HEK293T (cell line): Measurements from ENCODE around the gene RNU6-7.

Experiments used
- CTCF ChIA-PET: fragments of 350-600 bp; formaldehyde crosslinking; extraction: SDS; loops from one replicate; lab custom pipeline; 2021; ENCODE audit warnings: antibody characterized with exemption, inconsistent platforms; lab: Yijun Ruan, JAX
- POLR2A ChIA-PET: fragments of 350-600 bp; formaldehyde crosslinking; extraction: SDS; loops from one replicate; lab custom pipeline; 2020; ENCODE audit warnings: antibody characterized with exemption, inconsistent platforms; lab: Yijun Ruan, JAX
- DNase-seq: peaks from one replicate; pipeline ENCODE4 v3.0.0; 2012; ENCODE audit warnings: mixed read lengths; ENCODE audit errors: extremely low spot score
- ARNT ChIP-seq: fragments of 450-650 bp; IDR thresholded peaks from 2 replicates; pipeline ENCODE4 v1.6.1; 2017; ENCODE audit warnings: mild to moderate bottlenecking
- BHLHE40 ChIP-seq: fragments of 450-650 bp; IDR thresholded peaks from 2 replicates; pipeline ENCODE4 v1.6.1; 2016; ENCODE audit warnings: mild to moderate bottlenecking, moderate library complexity, borderline replicate concordance
- CTBP1 ChIP-seq: fragments of 450-650 bp; IDR thresholded peaks from 2 replicates; pipeline ENCODE4 v1.6.1; 2016; ENCODE audit warnings: borderline replicate concordance
- ELF4 ChIP-seq: fragments of 450-650 bp; IDR thresholded peaks from 2 replicates; pipeline ENCODE4 v1.6.1; 2017; ENCODE audit warnings: antibody characterized with exemption
- FOXA1 ChIP-seq: fragments of 450-650 bp; IDR thresholded peaks from 2 replicates; pipeline ENCODE4 v1.6.1; 2016; ENCODE audit warnings: mild to moderate bottlenecking
- FOXK2 ChIP-seq: fragments of 450-650 bp; IDR thresholded peaks from 2 replicates; pipeline ENCODE4 v1.6.1; 2016; ENCODE audit warnings: mild to moderate bottlenecking
- FOXM1 ChIP-seq: fragments of 450-650 bp; IDR thresholded peaks from 2 replicates; pipeline ENCODE4 v1.6.1; 2017; ENCODE audit warnings: mild to moderate bottlenecking, borderline replicate concordance
- HDGF ChIP-seq: fragments of 450-650 bp; IDR thresholded peaks from 2 replicates; pipeline ENCODE4 v1.6.1; 2017; ENCODE audit warnings: antibody characterized with exemption, borderline replicate concordance
- L3MBTL2 ChIP-seq: fragments of 450-650 bp; conservative IDR thresholded peaks from 2 replicates; pipeline ENCODE4 v1.6.1; 2016; ENCODE audit warnings: mild to moderate bottlenecking
- LEF1 ChIP-seq: fragments of 450-650 bp; IDR thresholded peaks from 2 replicates; pipeline ENCODE4 v1.6.1; 2017; ENCODE audit warnings: mild to moderate bottlenecking, borderline replicate concordance
- NFRKB ChIP-seq: fragments of 450-650 bp; IDR thresholded peaks from 2 replicates; pipeline ENCODE4 v1.6.1; 2016; ENCODE audit warnings: mild to moderate bottlenecking, moderate library complexity
- SP1 ChIP-seq: fragments of 450-650 bp; IDR thresholded peaks from 2 replicates; pipeline ENCODE4 v1.6.1; 2017
- SUZ12 ChIP-seq: fragments of 450-650 bp; IDR thresholded peaks from 2 replicates; pipeline ENCODE4 v1.6.1; 2016; ENCODE audit warnings: mild to moderate bottlenecking
- TARDBP ChIP-seq: fragments of 450-650 bp; IDR thresholded peaks from 2 replicates; pipeline ENCODE4 v1.6.1; 2016
- ZNF384 ChIP-seq: fragments of 450-650 bp; IDR thresholded peaks from 2 replicates; pipeline ENCODE4 v1.6.1; 2016
- TF ChIP-seq, protein P1 (sequence below): fragments of 450-650 bp; IDR thresholded peaks from 2 replicates; pipeline ENCODE4 v1.6.1; 2016

Gene RNU6-7

DNA sequence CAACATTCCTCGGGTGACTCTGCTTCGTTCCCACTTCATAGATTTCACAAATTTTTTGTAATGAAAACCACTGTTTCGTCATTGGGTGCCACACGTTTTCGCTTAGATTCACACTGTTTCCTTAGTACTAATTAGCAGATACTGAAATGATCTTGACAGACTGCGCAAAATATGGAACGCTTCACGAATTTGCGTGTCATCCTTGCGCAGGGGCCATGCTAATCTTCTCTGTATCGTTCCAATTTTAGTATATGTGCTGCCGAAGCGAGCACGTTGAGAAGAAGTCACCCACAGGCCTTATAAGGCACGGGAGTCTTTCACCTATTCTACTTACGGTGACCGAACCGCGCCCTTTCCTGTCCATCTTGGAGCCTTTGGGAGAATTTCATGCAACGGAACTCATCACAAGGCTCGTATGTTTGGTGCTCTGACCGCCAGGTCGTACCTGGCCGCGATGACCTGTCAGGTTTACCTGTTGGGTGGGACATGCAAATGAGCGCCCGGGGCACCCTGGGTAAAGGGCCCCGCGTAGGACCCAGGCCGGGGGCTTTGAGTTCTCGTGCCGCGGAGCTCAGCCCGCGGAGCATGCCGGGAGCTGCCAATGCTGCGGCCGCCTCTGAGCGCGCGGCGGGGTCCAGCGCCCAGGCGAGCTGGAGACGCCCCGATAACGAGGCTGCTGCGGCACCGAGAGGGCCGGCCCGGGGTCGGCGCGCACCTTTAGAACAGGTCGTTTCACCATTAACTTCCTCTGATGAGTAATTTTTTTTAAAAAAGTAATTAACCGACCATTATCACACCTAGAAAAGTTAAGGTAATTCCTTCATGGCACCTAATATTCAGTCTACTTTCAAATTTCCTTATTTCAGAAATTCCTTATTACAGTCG lies 1.4 kb downstream of the RNU6-7 start, which contains the start of gene RNU6-8:
Gene RNU6-8 (minus strand): TSS at position 272 of the 885 bp plus-strand sequence.
- ChIA-PET POLR2A (interaction anchor here (0.9 to 2.0 kb wide), 7 partner anchors 9 to 165 kb away, joined by 3 to 14 read pairs (median 4); partner anchors contain the start of gene ARHGAP5), CTCF (no interaction called here)
- no peak for TF ChIP-seq BHLHE40
- no peak for TF ChIP-seq SP1
- TF ChIP-seq L3MBTL2: peak; percentile 69; the same call in 1 of the 2 replicates
- peak; percentile 71; the same call in 1 of the 2 replicates for TF ChIP-seq SUZ12
- no peak for TF ChIP-seq FOXK2
- TF ChIP-seq, protein P1, sequence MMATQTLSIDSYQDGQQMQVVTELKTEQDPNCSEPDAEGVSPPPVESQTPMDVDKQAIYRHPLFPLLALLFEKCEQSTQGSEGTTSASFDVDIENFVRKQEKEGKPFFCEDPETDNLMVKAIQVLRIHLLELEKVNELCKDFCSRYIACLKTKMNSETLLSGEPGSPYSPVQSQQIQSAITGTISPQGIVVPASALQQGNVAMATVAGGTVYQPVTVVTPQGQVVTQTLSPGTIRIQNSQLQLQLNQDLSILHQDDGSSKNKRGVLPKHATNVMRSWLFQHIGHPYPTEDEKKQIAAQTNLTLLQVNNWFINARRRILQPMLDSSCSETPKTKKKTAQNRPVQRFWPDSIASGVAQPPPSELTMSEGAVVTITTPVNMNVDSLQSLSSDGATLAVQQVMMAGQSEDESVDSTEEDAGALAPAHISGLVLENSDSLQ: 0 out of 2 replicates have a peak, but pooled peaks have one; percentile 6
- no peak for TF ChIP-seq TARDBP
- no peak for TF ChIP-seq CTBP1
- no peak for TF ChIP-seq FOXA1
- DNase-seq: peak; percentile 88

DNA sequence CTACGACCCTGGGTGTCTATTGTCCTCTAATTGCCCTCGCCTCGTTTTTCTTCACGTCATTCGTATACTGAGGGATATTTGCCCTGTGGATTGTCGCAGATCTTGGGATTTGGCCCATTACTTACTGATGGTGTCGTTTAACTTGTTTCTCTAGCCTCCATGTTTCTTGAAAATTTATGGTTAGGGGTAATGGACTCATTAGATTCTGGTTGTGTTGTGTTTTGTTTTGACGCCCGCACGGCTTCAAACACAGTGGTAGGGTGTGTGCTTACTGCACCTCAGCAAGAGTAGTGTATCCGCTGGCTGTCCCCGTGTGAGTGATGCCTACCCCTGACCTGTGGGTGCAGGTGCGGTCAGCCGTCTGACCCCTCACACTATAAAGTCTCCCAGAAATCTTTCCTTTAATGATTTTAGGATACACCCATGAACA lies 2.1 kb downstream of the RNU6-7 start:
- ChIA-PET CTCF (no interaction called here), POLR2A (interaction anchor here (0.9 to 2.0 kb wide), 4 partner anchors 8 to 127 kb away, joined by 3 to 14 read pairs (median 6); partner anchors contain the start of gene ARHGAP5)
- DNase-seq: no peak
- TF ChIP-seq LEF1: no peak
- TF ChIP-seq, protein P1: no peak
- no peak for TF ChIP-seq FOXA1
- no peak for TF ChIP-seq TARDBP
- peak; percentile 59; the same call in 1 of the 2 replicates for TF ChIP-seq L3MBTL2
- TF ChIP-seq ELF4: no peak

DNA sequence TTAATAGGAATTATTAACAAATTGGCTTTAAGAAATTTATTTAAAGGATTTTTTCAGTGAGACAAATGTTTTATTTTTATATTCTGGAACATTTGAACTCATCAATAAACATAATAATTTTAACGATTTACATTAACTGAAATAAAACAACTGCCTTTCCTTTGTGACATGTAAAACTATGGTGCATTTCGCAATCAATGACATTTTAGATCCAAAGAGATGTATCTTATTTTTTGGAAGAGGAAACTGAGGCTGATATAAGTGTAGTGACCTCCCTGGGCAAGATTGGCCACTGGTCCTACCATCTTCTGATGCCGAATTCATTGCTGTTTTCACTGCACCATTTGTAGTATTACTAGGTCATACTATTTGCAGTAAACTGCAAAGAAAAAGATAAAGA lies 3.7 kb downstream of the RNU6-7 start:
- no peak for TF ChIP-seq SUZ12
- TF ChIP-seq ARNT: no peak
- TF ChIP-seq SP1: no peak
- no peak for TF ChIP-seq BHLHE40
- TF ChIP-seq L3MBTL2: no peak
- no peak for TF ChIP-seq TARDBP
- TF ChIP-seq CTBP1: no peak
- TF ChIP-seq ZNF384: no peak
- no peak for TF ChIP-seq FOXK2
- TF ChIP-seq NFRKB: no peak
- no peak for TF ChIP-seq FOXA1
- TF ChIP-seq FOXM1: no peak
- no peak for TF ChIP-seq LEF1
- no peak for TF ChIP-seq HDGF
- ChIA-PET CTCF (no interaction called here), POLR2A (no interaction called here)
- no peak for DNase-seq

DNA sequence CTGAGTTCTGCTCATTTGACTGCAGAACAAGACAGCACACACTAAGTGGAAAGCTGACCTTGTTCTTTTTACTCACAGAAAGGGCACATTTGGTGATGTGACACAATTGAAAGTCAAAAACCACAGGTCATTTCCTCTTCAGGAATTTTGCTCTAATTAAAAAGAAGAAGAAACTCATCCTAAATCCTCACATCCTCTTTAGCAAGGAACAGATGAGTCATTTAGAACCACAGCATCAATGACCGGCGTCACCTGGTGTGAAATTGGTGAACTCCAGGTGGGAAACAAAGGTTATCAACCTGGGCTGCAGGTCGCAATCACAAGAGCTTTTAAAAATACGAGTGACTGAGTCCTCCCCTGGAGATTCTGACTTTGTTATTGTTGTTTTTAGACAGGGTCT lies 4.1 kb downstream of the RNU6-7 start:
- ChIA-PET POLR2A (interaction anchor here (1.5 kb wide), 1 partner anchor 129 kb away, joined by 4 read pairs; no protein-coding TSS in a partner anchor), CTCF (no interaction called here)
- no peak for TF ChIP-seq ARNT
- TF ChIP-seq ELF4: no peak
- TF ChIP-seq, protein P1: no peak
- no peak for TF ChIP-seq LEF1
- no peak for TF ChIP-seq CTBP1
- no peak for TF ChIP-seq SP1
- no peak for DNase-seq

DNA sequence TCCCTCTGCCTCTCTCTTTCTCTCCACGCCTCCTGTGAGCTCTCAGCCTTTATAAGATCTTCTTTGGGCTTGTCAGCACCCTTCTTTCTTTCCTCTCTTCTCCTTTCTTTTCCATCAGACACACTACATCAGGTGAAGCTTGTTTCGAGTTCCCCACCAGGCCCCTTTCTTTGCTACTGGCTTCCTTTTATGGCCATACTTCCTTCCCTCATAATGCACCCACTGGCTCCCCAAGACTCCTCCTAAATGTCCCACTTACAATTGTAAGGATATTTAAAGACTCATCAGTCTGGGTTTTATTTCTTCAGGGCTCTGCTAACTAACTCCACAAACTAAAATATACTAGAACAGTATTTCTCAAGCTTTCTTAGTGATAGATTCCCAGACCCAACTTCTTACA lies 4.7 kb downstream of the RNU6-7 start:
- no peak for DNase-seq
- TF ChIP-seq BHLHE40: no peak
- no peak for TF ChIP-seq FOXA1
- POLR2A ChIA-PET: interaction anchor here (1.5 kb wide), 1 partner anchor 130 kb away, joined by 4 read pairs; no protein-coding TSS in a partner anchor
- CTCF ChIA-PET: no interaction called here

DNA sequence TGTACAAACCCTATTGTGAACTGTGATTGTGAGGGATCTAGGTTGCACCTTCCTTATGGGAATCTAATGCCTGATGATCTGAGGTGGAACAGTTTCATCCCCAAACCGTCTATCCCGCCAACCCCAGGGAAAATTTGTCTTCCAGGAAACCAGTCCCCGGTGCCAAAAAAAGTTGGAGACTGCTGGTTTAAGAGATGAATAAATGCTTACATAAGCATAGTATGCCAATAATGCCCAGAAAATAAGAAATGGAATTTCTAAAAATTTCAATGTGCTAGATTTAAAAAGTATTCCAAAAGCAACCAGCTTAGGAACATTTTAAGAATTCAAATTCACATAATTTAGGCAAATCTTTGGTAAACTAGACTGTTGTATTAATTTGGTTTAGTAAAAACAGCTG lies 6.6 kb downstream of the RNU6-7 start:
- TF ChIP-seq FOXK2 (no peak), ELF4 (no peak), SUZ12 (no peak), FOXM1 (no peak), CTBP1 (no peak)
- TF ChIP-seq, protein P1: no peak
- no peak for DNase-seq
- POLR2A ChIA-PET: no interaction called here
- CTCF ChIA-PET: no interaction called here
